Mucosa of descending colon (tissue), 3 donors: ENCODE data around the gene ZNF213. TPM values are rescaled to one million over a fixed set of nuclear protein-coding genes. Genes with fewer than 3 reads are reported as not detected.

Experiments
- ATAC-seq: fragments of 200-7000 bp; cut with Tn5 transposase; one replicate; pipeline ENCODE4 v1.9.1; 2020; ENCODE audit warnings: mild to moderate bottlenecking, moderate library complexity
- DNase-seq, 3 donors: peaks; one replicate each; pipeline ENCODE4 v3.0.0-alpha.2; 2020
- H3K36me3 ChIP-seq: fragments of 200-600 bp; one replicate; pipeline ENCODE4 v1.8.0; 2021; ENCODE audit warnings: low read depth, mild to moderate bottlenecking
- H3K4me1 ChIP-seq: fragments of 200-600 bp; one replicate; pipeline ENCODE4 v1.8.0; 2021; ENCODE audit warnings: low read depth, mild to moderate bottlenecking
- H3K4me3 ChIP-seq: fragments of 200-600 bp; one replicate; pipeline ENCODE4 v1.8.0; 2021; ENCODE audit warnings: mild to moderate bottlenecking
- H3K9me3 ChIP-seq: fragments of 200-600 bp; one replicate; pipeline ENCODE4 v1.8.0; 2021; ENCODE audit warnings: mild to moderate bottlenecking
- intact Hi-C, 2 donors: fragments of 100-400 bp; cut with DNase I in 1 of 2; cut with micrococcal nuclease in 1 of 2; formaldehyde crosslinking; loops; one replicate each; pipeline versions ENCODE4 v1.11.0 to v1.11.1; 2022; cut with DNase I, micrococcal nuclease
- total RNA-seq, 3 donors: library from RNA; stranded (reverse); fragmentation: NEBNext Ultra II Directional in 2 of 3; extraction: Animal tissue kit (Norgen Biotek cat#: 25700) in 2 of 3; gene quantifications; one replicate each; pipeline versions ENCODE4 v1.2.1 to v1.2.4, GENCODE V29; 2021 to 2023
- TF ChIP-seq, protein P1 (sequence below): fragments of 200-600 bp; IDR thresholded peaks from one replicate; pipeline ENCODE4 v1.8.0; 2022; ENCODE audit warnings: antibody characterized with exemption, mild to moderate bottlenecking
- donor health status: DM: no; HTN: no; CAD: no; lungs with moderate emphysema.
- donor health status: DM: no; HTN: no; CAD: no.
- donor health status: DM: no; HTN: yes; CAD: no.

Gene ZNF213
- total RNA-seq, 3 donors from 2014 or later, result 10.3 to 18.1 (median 14.1) TPM

DNA sequence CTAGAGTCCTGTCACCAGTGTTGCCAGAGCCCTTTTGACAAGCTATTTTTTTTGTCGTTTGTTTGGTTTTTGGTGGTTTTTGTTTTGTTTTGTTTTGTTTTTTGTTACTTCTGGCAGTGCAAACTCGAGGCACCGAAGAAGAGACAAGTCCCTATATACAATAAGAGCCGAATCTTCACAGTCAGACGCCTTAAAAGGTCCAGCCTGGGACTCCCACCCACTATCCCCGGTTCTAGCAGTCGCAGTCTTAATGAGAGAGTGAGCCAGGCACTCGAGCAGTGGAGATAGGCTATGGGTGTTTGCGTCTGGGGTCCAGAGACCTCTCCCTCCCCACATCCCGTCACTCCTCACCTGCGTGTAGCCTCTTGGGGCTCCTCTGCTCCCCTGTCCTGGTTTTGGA, 55.0 kb downstream of the ZNF213 start:
- Histone ChIP-seq H3K36me3 (no peaks in the 10 kb centered on the region), H3K9me3 (no peaks in the 10 kb centered on the region), H3K4me3 (no peak overlapping the region), H3K4me1 (peaks cover 16% of the 10 kb centered on the region)
- no peak for DNase-seq
- intact Hi-C loops, result no loop called here
- ATAC-seq, result no peak
- TF ChIP-seq, protein P1, sequence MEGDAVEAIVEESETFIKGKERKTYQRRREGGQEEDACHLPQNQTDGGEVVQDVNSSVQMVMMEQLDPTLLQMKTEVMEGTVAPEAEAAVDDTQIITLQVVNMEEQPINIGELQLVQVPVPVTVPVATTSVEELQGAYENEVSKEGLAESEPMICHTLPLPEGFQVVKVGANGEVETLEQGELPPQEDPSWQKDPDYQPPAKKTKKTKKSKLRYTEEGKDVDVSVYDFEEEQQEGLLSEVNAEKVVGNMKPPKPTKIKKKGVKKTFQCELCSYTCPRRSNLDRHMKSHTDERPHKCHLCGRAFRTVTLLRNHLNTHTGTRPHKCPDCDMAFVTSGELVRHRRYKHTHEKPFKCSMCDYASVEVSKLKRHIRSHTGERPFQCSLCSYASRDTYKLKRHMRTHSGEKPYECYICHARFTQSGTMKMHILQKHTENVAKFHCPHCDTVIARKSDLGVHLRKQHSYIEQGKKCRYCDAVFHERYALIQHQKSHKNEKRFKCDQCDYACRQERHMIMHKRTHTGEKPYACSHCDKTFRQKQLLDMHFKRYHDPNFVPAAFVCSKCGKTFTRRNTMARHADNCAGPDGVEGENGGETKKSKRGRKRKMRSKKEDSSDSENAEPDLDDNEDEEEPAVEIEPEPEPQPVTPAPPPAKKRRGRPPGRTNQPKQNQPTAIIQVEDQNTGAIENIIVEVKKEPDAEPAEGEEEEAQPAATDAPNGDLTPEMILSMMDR, result no peak

DNA sequence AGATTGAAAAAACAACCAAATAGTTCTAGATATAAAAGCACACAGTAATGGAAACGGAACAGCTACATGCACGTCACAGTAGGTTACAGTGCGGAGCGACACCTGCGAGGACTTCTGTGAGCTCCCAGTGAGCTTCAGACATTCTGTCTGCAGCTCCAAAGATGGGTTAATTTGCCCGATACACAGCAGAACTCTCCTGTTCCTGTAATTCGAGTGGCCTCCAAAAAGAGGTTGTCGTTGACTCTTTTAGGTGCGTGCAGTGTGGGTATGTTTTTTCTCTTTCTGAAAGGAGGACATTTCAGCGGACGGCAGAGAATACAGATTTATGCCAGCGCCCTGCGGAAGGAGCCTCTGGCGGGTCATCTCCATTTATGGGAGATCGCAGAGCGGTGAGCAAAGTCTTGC, 56.1 kb downstream of the ZNF213 start:
- no peak overlapping the region for H3K4me3 ChIP-seq
- H3K4me1 ChIP-seq, result peaks cover 16% of the 10 kb centered on the region
- intact Hi-C loops, result no loop called here
- TF ChIP-seq, protein P1, result no peak
- DNase-seq (no peak), ATAC-seq (no peak)
- no peaks in the 10 kb centered on the region for H3K36me3 ChIP-seq
- no peaks in the 10 kb centered on the region for H3K9me3 ChIP-seq

Other genes with a start within 250 kb of the ZNF213 start
- 10 to 100 TPM; 26.6 to 46.0 (median 34.3) TPM for gene FLYWCH1, start 223.1 kb upstream of the ZNF213 start, total RNA-seq
- gene KREMEN2, start 170.8 kb upstream of the ZNF213 start, total RNA-seq, result 1 to 10 TPM in 2 of 3 donors, under 1 TPM in 1; 0.22 to 1.7 (median 1.3) TPM
- gene PAQR4, start 165.7 kb upstream of the ZNF213 start, total RNA-seq, result 10 to 100 TPM in 1 of 3 donors, 1 to 10 TPM in 2; 4.2 to 16.1 (median 8.0) TPM
- gene PKMYT1, start 154.6 kb upstream of the ZNF213 start, total RNA-seq, result 10 to 100 TPM in 1 of 3 donors, 1 to 10 TPM in 2; 3.1 to 20.0 (median 6.9) TPM
- under 1 TPM; 0.14 to 0.61 (median 0.47) TPM for gene CLDN9, start 122.1 kb upstream of the ZNF213 start, total RNA-seq
- gene CLDN6, start 116.8 kb upstream of the ZNF213 start, total RNA-seq, result not detected
- 1 to 10 TPM; 5.4 to 8.6 (median 6.7) TPM for gene TNFRSF12A, start 114.7 kb upstream of the ZNF213 start, total RNA-seq
- 10 to 100 TPM; 19.7 to 33.3 (median 26.5) TPM for gene HCFC1R1, start 111.1 kb upstream of the ZNF213 start, total RNA-seq
- gene THOC6, start 111.0 kb upstream of the ZNF213 start, total RNA-seq, result 10 to 100 TPM; 23.7 to 26.0 (median 25.7) TPM
- gene BICDL2, start 98.1 kb upstream of the ZNF213 start, total RNA-seq, result 100 to 1,000 TPM in 1 of 3 donors, 10 to 100 TPM in 2; 49.1 to 102 (median 75.5) TPM
- 1 to 10 TPM in 2 of 3 donors, under 1 TPM in 1; 0.69 to 4.0 (median 2.1) TPM for gene MMP25, start 88.5 kb upstream of the ZNF213 start, total RNA-seq
- 100 to 1,000 TPM; 394 to 627 (median 413) TPM for gene IL32, start 69.4 kb upstream of the ZNF213 start, total RNA-seq
- gene ZSCAN10, start 35.7 kb upstream of the ZNF213 start, total RNA-seq, result not detected
- gene ZNF205, start 22.4 kb upstream of the ZNF213 start, total RNA-seq, result 10 to 100 TPM in 2 of 3 donors, 1 to 10 TPM in 1; 8.5 to 10.2 (median 10.2) TPM
- not detected for gene OR1F1, start 53.2 kb downstream of the ZNF213 start, total RNA-seq
- 1 to 10 TPM; 6.6 to 8.0 (median 8.0) TPM for gene ZNF200, start 100.1 kb downstream of the ZNF213 start, total RNA-seq
- 1 to 10 TPM in 2 of 3 donors, under 1 TPM in 1; 0.61 to 2.2 (median 1.6) TPM for gene MEFV, start 121.6 kb downstream of the ZNF213 start, total RNA-seq
- 10 to 100 TPM; 20.6 to 24.6 (median 21.0) TPM for gene ZNF263, start 148.5 kb downstream of the ZNF213 start, total RNA-seq
- gene TIGD7, start 170.4 kb downstream of the ZNF213 start, total RNA-seq, result 1 to 10 TPM; 1.6 to 7.5 (median 3.3) TPM
- 10 to 100 TPM; 19.0 to 33.1 (median 30.8) TPM for gene ZNF75A, start 170.5 kb downstream of the ZNF213 start, total RNA-seq
- gene OR2C1, start 220.9 kb downstream of the ZNF213 start, total RNA-seq, result under 1 TPM in 1 of 3 donors, not detected in 2; 0.22 TPM